ENCODE measurements around the gene TRAPPC2. TPM values are rescaled to one million over a fixed set of nuclear protein-coding genes. Genes with fewer than 3 reads are reported as not detected.
A peak's percentile ranks its signal among the peaks of the same experiment; 100 is the strongest.

Gene TRAPPC2
- total and polyA plus RNA-seq, 9 of the 15 experiments (the other 6 are each of a cell fraction or from before 2014, with no cell fraction given): 10.3 to 30.6 (median 18.6) TPM

- no peak for TF ChIP-seq MYNN (IDR thresholded peaks at IDR 0.05)
- no peak for TF ChIP-seq MYNN (CRISPR knock-in tag; IDR thresholded peaks at IDR 0.05)
- TF ChIP-seq MXD1 (CRISPR knock-in tag; IDR thresholded peaks at IDR 0.05; ENCODE audit: borderline replicate concordance, poor library complexity, severe bottlenecking): no peak
- TF ChIP-seq ZNF354B (CRISPR knock-in tag; IDR thresholded peaks at IDR 0.05): no peak
- no peak for TF ChIP-seq SIN3B (IDR thresholded peaks at IDR 0.05; ENCODE audit: low read depth)
- 0 out of 2 replicates have a peak, but pooled peaks have one; percentile 21 for TF ChIP-seq SMAD4 (CRISPR knock-in tag; conservative IDR thresholded peaks at IDR 0.05)
- TF ChIP-seq PML (IDR thresholded peaks at IDR 0.05; ENCODE audit: low read length): no peak
- no peak for TF ChIP-seq RBM39 (optimal IDR thresholded peaks at IDR 0.05; ENCODE audit: low read depth, low read length)
- TF ChIP-seq RB1 (IDR thresholded peaks at IDR 0.05; ENCODE audit: low read depth): no peak
- no peak for TF ChIP-seq HMG20B (CRISPR knock-in tag; IDR thresholded peaks at IDR 0.05)
- no peak for TF ChIP-seq BCL6 (CRISPR knock-in tag; IDR thresholded peaks at IDR 0.05)
- TF ChIP-seq TFAM (CRISPR knock-in tag; conservative IDR thresholded peaks at IDR 0.05): no peak
- no peak for TF ChIP-seq ZNF165 (CRISPR knock-in tag; IDR thresholded peaks at IDR 0.05; ENCODE audit: borderline replicate concordance)
- TF ChIP-seq GATAD2A (IDR thresholded peaks at IDR 0.05): 0 out of 2 replicates have a peak, but pooled peaks have one; percentile 33
- TF ChIP-seq THRA (IDR thresholded peaks at IDR 0.05): no peak
- TF ChIP-seq ZBTB26 (CRISPR knock-in tag; IDR thresholded peaks at IDR 0.05): no peak
- TF ChIP-seq SIRT6 (IDR thresholded peaks at IDR 0.05; ENCODE audit: low read depth, low read length): no peak
- no peak for TF ChIP-seq TFAP4 (CRISPR knock-in tag; IDR thresholded peaks at IDR 0.05; ENCODE audit: borderline replicate concordance)
- TF ChIP-seq ETV6 (IDR thresholded peaks at IDR 0.05; ENCODE audit: borderline replicate concordance in 1 of 2, low read depth in 2 of 2, low read length in 1 of 2): no peak
- TF ChIP-seq ETV6 (CRISPR knock-in tag; IDR thresholded peaks at IDR 0.05; ENCODE audit: borderline replicate concordance): no peak
- no peak for TF ChIP-seq PHF20 (IDR thresholded peaks at IDR 0.05; ENCODE audit: partially characterized antibody)
- no peak for TF ChIP-seq ZKSCAN3 (CRISPR knock-in tag; IDR thresholded peaks at IDR 0.05)
- TF ChIP-seq PCBP1 (IDR thresholded peaks at IDR 0.05; ENCODE audit: low read depth, low read length, poor library complexity, severe bottlenecking): no peak
- TF ChIP-seq CREB3L1 (IDR thresholded peaks at IDR 0.05; ENCODE audit: borderline replicate concordance, low read depth): no peak
Measured at GRCh38 chrX:13669246-13669737, 65.1 kb downstream of the TRAPPC2 start (continued).

Measured in K562 (cell line).